ENCODE data around the gene LONP2.
A peak's percentile ranks its signal among the peaks of the same experiment; 100 is the strongest.

Gene LONP2

GRCh38 chr16:48215738-48216137, 28.4 kb upstream of the LONP2 start:
- no peaks in the 10 kb centered on the region for H3K9me3 ChIP-seq (ENCODE audit: control insufficient read depth, low read length)
- H3K36me3 ChIP-seq (ENCODE audit: control insufficient read depth, insufficient read depth, low read length, severe bottlenecking): no peaks in the 10 kb centered on the region
- H3K4me3 ChIP-seq (ENCODE audit: low read length): no peak overlapping the region
- no peak for DNase-seq (ENCODE audit: low read depth)
- no peak overlapping the region for H3K9ac ChIP-seq (ENCODE audit: low read length)
- peaks cover 10% of the 10 kb centered on the region for H3K4me1 ChIP-seq (ENCODE audit: control insufficient read depth, insufficient read depth, low read length)
- H3K27me3 ChIP-seq (replicated peaks; ENCODE audit: control insufficient read depth, insufficient read depth, low read length): peaks cover 14% of the 10 kb centered on the region

GRCh38 chr16:48217708-48218107, 26.4 kb upstream of the LONP2 start:
- Histone ChIP-seq H3K4me3 (ENCODE audit: low read length) (no peak overlapping the region), H3K4me1 (ENCODE audit: control insufficient read depth, insufficient read depth, low read length) (peaks cover 10% of the 10 kb centered on the region), H3K9ac (ENCODE audit: low read length) (peak overlapping the region; percentile 57), H3K27me3 (replicated peaks; ENCODE audit: control insufficient read depth, insufficient read depth, low read length) (peaks cover 14% of the 10 kb centered on the region), H3K36me3 (ENCODE audit: control insufficient read depth, insufficient read depth, low read length, severe bottlenecking) (no peaks in the 10 kb centered on the region), H3K9me3 (ENCODE audit: control insufficient read depth, low read length) (no peaks in the 10 kb centered on the region)
- DNase-seq (ENCODE audit: low read depth): peak; percentile 13

GRCh38 chr16:48218473-48218872, 25.6 kb upstream of the LONP2 start:
- peaks cover 14% of the 10 kb centered on the region for H3K27me3 ChIP-seq (replicated peaks; ENCODE audit: control insufficient read depth, insufficient read depth, low read length)
- peaks cover 10% of the 10 kb centered on the region for H3K4me1 ChIP-seq (ENCODE audit: control insufficient read depth, insufficient read depth, low read length)
- no peaks in the 10 kb centered on the region for H3K9me3 ChIP-seq (ENCODE audit: control insufficient read depth, low read length)
- DNase-seq (ENCODE audit: low read depth): no peak
- H3K36me3 ChIP-seq (ENCODE audit: control insufficient read depth, insufficient read depth, low read length, severe bottlenecking): no peaks in the 10 kb centered on the region
- H3K4me3 ChIP-seq (ENCODE audit: low read length): no peak overlapping the region
- no peak overlapping the region for H3K9ac ChIP-seq (ENCODE audit: low read length)

- Histone ChIP-seq H3K36me3 (ENCODE audit: control insufficient read depth, insufficient read depth, low read length, severe bottlenecking) (no peaks in the 10 kb centered on the region), H3K9me3 (ENCODE audit: control insufficient read depth, low read length) (no peaks in the 10 kb centered on the region), H3K4me1 (ENCODE audit: control insufficient read depth, insufficient read depth, low read length) (peaks cover 10% of the 10 kb centered on the region), H3K9ac (ENCODE audit: low read length) (no peak overlapping the region), H3K27me3 (replicated peaks; ENCODE audit: control insufficient read depth, insufficient read depth, low read length) (no peaks in the 10 kb centered on the region), H3K4me3 (ENCODE audit: low read length) (no peak overlapping the region)
- no peak for DNase-seq (ENCODE audit: low read depth)
These were observed 23.2 kb upstream of the LONP2 start for GRCh38 chr16:48220891-48221290.

GRCh38 chr16:48223490-48223889, 20.6 kb upstream of the LONP2 start:
- Histone ChIP-seq H3K9ac (ENCODE audit: low read length) (no peak overlapping the region), H3K4me3 (ENCODE audit: low read length) (no peak overlapping the region), H3K27me3 (replicated peaks; ENCODE audit: control insufficient read depth, insufficient read depth, low read length) (no peaks in the 10 kb centered on the region), H3K9me3 (ENCODE audit: control insufficient read depth, low read length) (no peaks in the 10 kb centered on the region), H3K36me3 (ENCODE audit: control insufficient read depth, insufficient read depth, low read length, severe bottlenecking) (no peaks in the 10 kb centered on the region), H3K4me1 (ENCODE audit: control insufficient read depth, insufficient read depth, low read length) (no peaks in the 10 kb centered on the region)
- no peak for DNase-seq (ENCODE audit: low read depth)

GRCh38 chr16:48225456-48225855, 18.6 kb upstream of the LONP2 start:
- no peaks in the 10 kb centered on the region for H3K27me3 ChIP-seq (replicated peaks; ENCODE audit: control insufficient read depth, insufficient read depth, low read length)
- no peak for DNase-seq (ENCODE audit: low read depth)

GRCh38 chr16:48231727-48232492, 12.2 kb upstream of the LONP2 start:
- Histone ChIP-seq H3K27me3 (replicated peaks; ENCODE audit: control insufficient read depth, insufficient read depth, low read length) (no peaks in the 10 kb centered on the region), H3K9me3 (ENCODE audit: control insufficient read depth, low read length) (no peaks in the 10 kb centered on the region), H3K4me3 (ENCODE audit: low read length) (no peak overlapping the region), H3K4me1 (ENCODE audit: control insufficient read depth, insufficient read depth, low read length) (peaks cover 6% of the 10 kb centered on the region), H3K36me3 (ENCODE audit: control insufficient read depth, insufficient read depth, low read length, severe bottlenecking) (no peaks in the 10 kb centered on the region), H3K9ac (ENCODE audit: low read length) (no peak overlapping the region)
- peak; percentile 64 for DNase-seq (ENCODE audit: low read depth)

More at GRCh38 chr16:48225456-48225855, 18.6 kb upstream of the LONP2 start:
- Histone ChIP-seq H3K9me3 (ENCODE audit: control insufficient read depth, low read length) (no peaks in the 10 kb centered on the region), H3K4me1 (ENCODE audit: control insufficient read depth, insufficient read depth, low read length) (no peaks in the 10 kb centered on the region), H3K9ac (ENCODE audit: low read length) (no peak overlapping the region), H3K36me3 (ENCODE audit: control insufficient read depth, insufficient read depth, low read length, severe bottlenecking) (no peaks in the 10 kb centered on the region), H3K4me3 (ENCODE audit: low read length) (no peak overlapping the region)

- H3K27me3 ChIP-seq (replicated peaks; ENCODE audit: control insufficient read depth, insufficient read depth, low read length): no peaks in the 10 kb centered on the region
- DNase-seq (ENCODE audit: low read depth): no peak
- H3K9ac ChIP-seq (ENCODE audit: low read length): no peak overlapping the region
- peaks cover 6% of the 10 kb centered on the region for H3K4me1 ChIP-seq (ENCODE audit: control insufficient read depth, insufficient read depth, low read length)
- no peaks in the 10 kb centered on the region for H3K36me3 ChIP-seq (ENCODE audit: control insufficient read depth, insufficient read depth, low read length, severe bottlenecking)
- no peaks in the 10 kb centered on the region for H3K9me3 ChIP-seq (ENCODE audit: control insufficient read depth, low read length)
- no peak overlapping the region for H3K4me3 ChIP-seq (ENCODE audit: low read length)
These were observed 11.5 kb upstream of the LONP2 start for GRCh38 chr16:48232493-48233040.

- no peak overlapping the region for H3K4me3 ChIP-seq (ENCODE audit: low read length)
- peaks cover 6% of the 10 kb centered on the region for H3K4me1 ChIP-seq (ENCODE audit: control insufficient read depth, insufficient read depth, low read length)
- H3K9ac ChIP-seq (ENCODE audit: low read length): no peak overlapping the region
- H3K9me3 ChIP-seq (ENCODE audit: control insufficient read depth, low read length): no peaks in the 10 kb centered on the region
- no peaks in the 10 kb centered on the region for H3K36me3 ChIP-seq (ENCODE audit: control insufficient read depth, insufficient read depth, low read length, severe bottlenecking)
- no peak for DNase-seq (ENCODE audit: low read depth)
- H3K27me3 ChIP-seq (replicated peaks; ENCODE audit: control insufficient read depth, insufficient read depth, low read length): no peaks in the 10 kb centered on the region
These were observed 9.5 kb upstream of the LONP2 start for GRCh38 chr16:48234630-48235029.

GRCh38 chr16:48235058-48235555, 9.0 kb upstream of the LONP2 start:
- no peak for DNase-seq (ENCODE audit: low read depth)
- H3K27me3 ChIP-seq (replicated peaks; ENCODE audit: control insufficient read depth, insufficient read depth, low read length): no peaks in the 10 kb centered on the region
- no peak overlapping the region for H3K9ac ChIP-seq (ENCODE audit: low read length)
- no peak overlapping the region for H3K4me3 ChIP-seq (ENCODE audit: low read length)
- H3K9me3 ChIP-seq (ENCODE audit: control insufficient read depth, low read length): no peaks in the 10 kb centered on the region
- H3K36me3 ChIP-seq (ENCODE audit: control insufficient read depth, insufficient read depth, low read length, severe bottlenecking): no peaks in the 10 kb centered on the region
- peaks cover 6% of the 10 kb centered on the region for H3K4me1 ChIP-seq (ENCODE audit: control insufficient read depth, insufficient read depth, low read length)

GRCh38 chr16:48235556-48236136, 8.5 kb upstream of the LONP2 start:
- Histone ChIP-seq H3K9ac (ENCODE audit: low read length) (no peak overlapping the region), H3K9me3 (ENCODE audit: control insufficient read depth, low read length) (no peaks in the 10 kb centered on the region), H3K36me3 (ENCODE audit: control insufficient read depth, insufficient read depth, low read length, severe bottlenecking) (no peaks in the 10 kb centered on the region), H3K27me3 (replicated peaks; ENCODE audit: control insufficient read depth, insufficient read depth, low read length) (no peaks in the 10 kb centered on the region), H3K4me3 (ENCODE audit: low read length) (no peak overlapping the region), H3K4me1 (ENCODE audit: control insufficient read depth, insufficient read depth, low read length) (peaks cover 6% of the 10 kb centered on the region)
- DNase-seq (ENCODE audit: low read depth): no peak

Measured in adipocyte (in vitro differentiated cells).